Measurements from ENCODE around the gene MTUS2.
A peak's percentile ranks its signal among the peaks of the same experiment; 100 is the strongest.

The MTUS2 gene

GRCh38 chr13:29472332-29472961 lies 652.3 kb downstream of the MTUS2 start:
- FAIRE-seq (no peak), DNase-seq (ENCODE audit: insufficient read length, low spot score) (peak; percentile 26)

DNA sequence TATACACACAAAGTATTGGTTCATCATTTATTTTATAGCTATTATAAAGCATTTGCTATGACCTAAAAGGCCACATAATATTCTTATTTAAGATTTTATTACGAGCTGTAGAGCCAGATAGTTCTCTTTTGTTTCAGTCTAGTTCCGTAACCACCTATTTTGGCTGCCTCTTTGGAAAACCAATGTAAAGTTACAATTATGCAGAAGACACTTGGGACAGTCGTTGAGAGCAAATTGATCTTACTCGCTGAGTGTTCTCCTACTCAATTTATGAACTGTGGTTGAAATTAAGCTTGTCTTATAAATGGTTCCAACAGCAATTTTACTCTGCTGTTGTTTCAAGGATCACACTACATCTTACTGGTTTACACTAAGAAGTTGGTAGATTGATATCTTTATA lies 653.0 kb downstream of the MTUS2 start:
- DNase-seq (ENCODE audit: insufficient read length, low spot score): no peak
- no peak for FAIRE-seq

DNA sequence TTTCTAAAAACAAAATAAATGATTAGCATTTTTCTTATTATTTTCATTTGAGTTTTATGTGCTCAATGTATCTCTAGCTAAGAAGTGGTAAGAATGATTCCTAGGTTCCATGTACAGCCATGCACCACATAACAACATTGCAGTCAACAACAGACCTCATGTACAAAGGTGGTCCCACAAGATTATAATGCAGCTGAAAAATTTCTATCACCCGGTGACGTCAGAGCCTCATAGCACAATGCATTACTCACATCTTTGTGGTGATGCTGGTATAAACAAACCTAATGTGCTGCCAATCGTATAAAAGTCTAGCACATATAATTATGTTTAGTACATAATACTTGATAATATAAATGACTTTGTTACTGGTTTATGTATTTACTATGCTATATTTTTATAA lies 654.9 kb downstream of the MTUS2 start:
- DNase-seq (ENCODE audit: insufficient read length, low spot score) (no peak), FAIRE-seq (no peak)

- no peak for FAIRE-seq
- DNase-seq (ENCODE audit: insufficient read length, low spot score): no peak
These were observed 655.9 kb downstream of the MTUS2 start for GRCh38 chr13:29476046-29476445.

DNA sequence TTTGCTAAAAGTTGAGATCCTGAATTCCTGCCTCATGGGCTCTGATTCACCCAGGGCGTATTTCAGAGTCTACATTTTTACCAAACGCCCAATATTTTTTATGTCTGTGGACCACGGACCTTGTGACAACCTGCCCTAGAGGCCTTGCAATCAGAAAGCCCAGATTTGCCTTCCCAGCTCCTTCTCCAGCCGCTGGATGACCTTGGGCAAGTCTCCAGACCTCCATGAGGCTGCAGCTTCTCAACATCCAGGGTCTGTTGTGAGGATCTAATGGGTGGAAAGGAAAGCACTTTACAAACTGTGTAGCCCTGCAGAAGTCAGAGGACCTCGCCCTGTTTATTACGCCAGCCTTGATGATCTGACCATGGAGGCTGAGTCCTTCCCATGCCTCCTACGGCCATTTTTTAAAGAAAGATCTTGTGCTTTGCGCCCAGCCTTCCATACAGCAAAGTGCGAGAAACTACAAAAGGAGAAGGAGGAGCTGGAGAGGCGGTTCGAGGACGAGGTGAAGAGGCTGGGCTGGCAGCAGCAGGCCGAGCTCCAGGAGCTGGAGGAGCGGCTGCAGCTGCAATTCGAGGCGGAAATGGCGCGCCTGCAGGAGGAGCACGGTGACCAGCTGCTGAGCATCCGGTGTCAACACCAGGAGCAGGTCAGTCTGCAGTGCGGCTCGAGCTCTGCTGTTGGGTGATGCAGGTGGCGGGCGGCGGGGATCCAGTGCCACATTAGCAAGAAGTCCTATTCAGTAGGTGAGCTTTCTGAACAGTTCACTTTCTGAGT lies 659.8 kb downstream of the MTUS2 start:
- FAIRE-seq: no peak
- DNase-seq (ENCODE audit: insufficient read length, low spot score): no peak

DNA sequence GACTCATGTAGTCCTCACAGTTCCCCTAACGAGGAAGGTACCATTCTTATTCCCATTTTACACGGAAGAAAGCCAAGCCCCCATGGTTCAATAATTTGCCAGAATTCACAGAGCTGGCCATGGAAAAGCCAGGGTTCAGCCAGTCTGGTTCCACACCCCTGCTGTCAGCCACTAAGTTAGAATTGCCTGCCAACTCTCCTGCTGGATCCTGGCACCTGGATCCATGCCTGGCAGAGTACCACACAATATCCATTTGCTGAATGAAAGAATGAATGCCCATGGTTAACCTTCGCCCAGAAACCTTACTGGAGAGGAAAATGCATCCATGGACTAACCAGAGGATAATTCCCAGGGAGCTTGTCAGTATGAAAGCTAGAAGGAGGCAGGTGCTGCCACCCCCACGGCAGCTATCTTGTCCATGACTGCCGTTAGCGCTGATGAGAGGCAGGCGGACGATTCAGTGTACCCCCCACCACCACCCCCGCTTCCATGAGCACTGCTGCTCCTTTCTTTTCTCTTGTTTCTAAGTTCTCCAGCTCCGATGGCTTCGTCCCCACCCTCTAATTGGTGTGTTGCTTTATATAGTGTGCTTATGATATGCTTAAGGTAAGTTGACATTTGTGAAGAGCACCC lies 660.9 kb downstream of the MTUS2 start:
- FAIRE-seq (no peak), DNase-seq (ENCODE audit: insufficient read length, low spot score) (no peak)

GRCh38 chr13:29481603-29482002 lies 661.5 kb downstream of the MTUS2 start:
- DNase-seq (ENCODE audit: insufficient read length, low spot score) (no peak), FAIRE-seq (no peak)

GRCh38 chr13:29482504-29482903 lies 662.4 kb downstream of the MTUS2 start:
- DNase-seq (ENCODE audit: insufficient read length, low spot score) (no peak), FAIRE-seq (no peak)

GRCh38 chr13:29483211-29483610 lies 663.1 kb downstream of the MTUS2 start:
- no peak for DNase-seq (ENCODE audit: insufficient read length, low spot score)
- no peak for FAIRE-seq

- DNase-seq (ENCODE audit: insufficient read length, low spot score) (no peak), FAIRE-seq (no peak)
These were observed 663.5 kb downstream of the MTUS2 start for GRCh38 chr13:29483623-29484022.

DNA sequence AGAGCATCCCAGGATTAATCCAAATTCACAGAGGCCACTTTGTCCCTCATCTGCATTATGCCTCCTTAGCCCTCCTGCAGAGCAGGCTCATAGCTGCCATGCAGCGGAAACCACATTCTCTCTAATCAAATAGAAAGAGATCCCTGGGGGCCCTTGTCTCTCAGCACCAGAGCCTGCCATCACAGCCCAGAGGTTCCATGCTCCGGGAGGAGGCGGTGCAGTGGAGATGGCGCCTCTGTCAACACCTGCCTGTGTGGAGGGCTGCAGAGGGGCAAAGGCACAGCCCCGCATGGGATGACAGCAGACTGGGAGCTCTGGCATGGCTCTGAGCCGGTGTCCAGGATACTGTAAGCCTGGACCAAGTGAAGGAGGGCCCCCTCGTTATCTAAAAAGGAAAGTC lies 664.1 kb downstream of the MTUS2 start:
- FAIRE-seq: no peak
- DNase-seq (ENCODE audit: insufficient read length, low spot score): no peak

DNA sequence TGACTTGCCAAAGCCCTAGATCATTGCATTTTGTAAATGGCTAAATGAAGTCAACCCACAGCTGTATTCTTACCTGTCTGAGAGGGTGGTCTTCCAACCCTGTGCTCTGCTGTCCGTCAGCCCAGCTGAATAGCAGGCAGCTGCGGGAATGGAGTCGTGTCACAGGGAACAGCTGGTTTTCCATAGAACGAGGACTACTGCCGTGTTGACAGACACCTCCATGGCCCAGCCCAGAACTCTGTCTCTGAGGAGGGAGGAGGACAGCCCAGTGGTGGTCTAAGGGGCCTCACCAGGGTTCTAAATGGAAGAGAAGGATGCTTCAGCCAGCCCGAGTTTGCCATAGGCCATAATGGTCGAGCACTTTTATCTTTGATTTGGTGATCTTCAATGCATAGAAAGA lies 664.7 kb downstream of the MTUS2 start:
- FAIRE-seq: no peak

DNA sequence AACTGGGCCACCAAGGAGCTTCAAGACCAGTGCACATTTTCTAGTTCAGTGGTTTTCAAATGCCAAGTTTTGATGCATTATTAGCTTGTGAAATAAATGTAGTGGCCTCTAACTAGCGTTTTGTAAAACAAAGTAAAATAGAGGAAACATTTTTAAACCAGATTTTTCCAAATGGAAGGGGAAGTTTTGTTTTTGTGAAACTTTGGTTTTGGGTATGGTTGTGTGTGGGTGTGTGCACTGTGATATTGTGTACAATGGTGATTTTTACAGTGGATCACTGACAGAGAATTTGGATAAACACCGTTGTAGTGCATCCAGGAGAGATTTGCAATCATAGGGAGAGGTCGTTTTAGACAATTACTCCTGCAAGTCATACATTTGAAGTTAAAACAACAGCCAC lies 666.4 kb downstream of the MTUS2 start:
- FAIRE-seq: no peak

More for the DNA sequence above, 664.7 kb downstream of the MTUS2 start:
- DNase-seq (ENCODE audit: insufficient read length, low spot score): no peak

DNA sequence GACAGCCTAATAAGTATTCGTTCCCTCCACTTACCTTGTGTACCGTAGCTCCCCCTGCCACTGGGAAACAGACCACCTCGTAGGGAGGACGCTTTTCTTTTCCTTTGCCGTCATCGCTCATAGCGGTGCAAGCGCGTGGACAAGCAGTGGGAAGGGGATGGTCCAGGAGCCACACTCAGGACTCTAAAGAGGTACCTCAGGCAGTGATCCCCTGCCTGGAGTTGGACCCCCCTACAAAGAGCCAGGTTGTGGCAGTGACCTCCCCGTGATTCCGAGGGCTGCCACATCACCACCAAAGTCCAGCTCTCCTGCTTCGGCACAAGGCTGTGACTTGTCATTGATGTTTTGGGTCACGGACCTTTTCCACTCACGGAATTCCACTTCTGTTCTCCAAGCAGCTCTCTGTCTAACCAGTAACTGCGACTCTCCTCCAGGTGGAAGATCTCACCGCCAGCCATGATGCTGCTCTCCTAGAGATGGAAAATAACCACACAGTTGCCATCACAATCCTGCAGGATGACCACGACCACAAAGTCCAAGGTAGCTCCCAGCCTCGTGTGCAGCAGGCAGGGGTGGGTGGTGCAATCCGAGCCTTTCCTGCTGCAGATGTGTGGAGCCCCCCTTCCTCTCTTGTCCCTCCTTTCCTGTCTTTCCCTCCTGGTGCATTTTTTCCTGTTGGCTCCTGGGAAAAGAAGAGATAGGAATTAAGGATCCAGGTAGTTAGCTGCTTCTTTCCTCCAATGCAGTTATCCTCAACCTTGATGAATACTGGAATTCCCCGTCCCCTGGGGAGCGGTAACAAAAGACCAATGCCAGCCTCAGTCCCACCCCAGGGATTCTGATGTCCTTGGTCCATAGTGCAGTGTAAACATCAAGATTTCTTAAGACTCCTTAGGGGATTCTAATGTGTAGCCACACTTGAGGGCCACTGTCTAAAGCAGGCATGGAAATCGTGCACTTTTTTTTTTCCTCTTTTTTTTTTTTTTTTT lies 667.6 kb downstream of the MTUS2 start:
- no peak for DNase-seq (ENCODE audit: insufficient read length, low spot score)
- FAIRE-seq: no peak

More for the DNA sequence above, 666.4 kb downstream of the MTUS2 start:
- DNase-seq (ENCODE audit: insufficient read length, low spot score): no peak

DNA sequence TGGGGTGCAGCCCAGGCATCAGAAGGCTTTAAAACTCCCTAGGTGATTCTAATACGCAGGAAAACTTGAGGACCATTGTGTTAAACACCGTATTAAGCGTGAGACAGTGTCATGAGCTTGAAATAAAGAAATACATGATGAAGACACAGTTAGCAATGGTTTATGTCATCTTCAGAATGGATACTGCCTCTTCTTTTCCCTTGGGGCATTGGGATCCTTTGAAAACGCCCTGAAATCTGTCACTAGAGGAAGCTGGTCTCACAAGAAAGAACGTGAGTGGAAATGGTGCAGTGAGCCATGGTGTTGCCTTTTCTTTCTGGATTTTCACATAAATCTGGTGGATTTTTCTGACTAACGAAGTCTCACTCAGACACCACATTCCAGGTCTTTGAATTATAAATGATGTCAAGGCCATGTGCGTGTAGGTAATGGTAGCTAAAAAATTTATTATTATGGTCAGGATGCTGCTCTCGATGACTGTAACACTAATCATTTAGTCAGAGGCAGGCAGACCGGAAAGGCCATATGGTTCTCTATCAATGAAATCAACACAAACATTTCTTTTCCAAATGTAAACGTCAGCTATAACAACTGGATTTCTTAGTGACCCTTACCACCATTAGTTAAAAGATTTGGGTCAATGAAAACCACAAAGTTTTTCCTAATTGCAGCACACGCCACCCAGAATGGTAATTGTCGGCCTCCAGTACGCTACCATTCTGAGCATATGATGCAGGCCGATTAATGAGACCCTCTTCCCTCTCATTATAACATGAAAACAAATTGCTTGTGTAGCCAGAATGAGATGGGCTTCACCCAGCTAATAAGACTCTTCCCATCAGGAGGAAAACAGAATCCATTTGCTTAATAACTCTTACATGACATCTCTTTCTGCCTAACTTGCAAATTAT lies 669.8 kb downstream of the MTUS2 start:
- no peak for DNase-seq (ENCODE audit: insufficient read length, low spot score)
- no peak for FAIRE-seq

DNA sequence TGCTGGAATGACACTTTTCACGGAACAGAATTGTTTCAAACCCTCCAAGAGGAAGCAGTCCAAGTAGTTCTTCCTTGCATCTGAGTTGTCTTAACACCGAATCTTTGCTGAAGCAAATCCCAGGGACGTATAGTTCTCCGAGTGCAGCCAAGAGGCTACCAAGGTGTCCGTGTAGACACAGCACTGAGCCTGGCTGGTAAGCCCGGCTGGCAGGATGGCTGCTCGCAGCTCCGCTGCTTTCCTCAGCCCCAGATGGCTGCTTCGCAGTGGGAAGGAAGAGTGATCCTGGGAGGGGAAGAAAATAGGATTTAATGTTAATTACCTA lies 670.4 kb downstream of the MTUS2 start:
- no peak for DNase-seq (ENCODE audit: insufficient read length, low spot score)
- FAIRE-seq: no peak

- DNase-seq (ENCODE audit: insufficient read length, low spot score): no peak
- no peak for FAIRE-seq
These were observed 671.1 kb downstream of the MTUS2 start for GRCh38 chr13:29491248-29491647.

GRCh38 chr13:29493796-29494195 lies 673.7 kb downstream of the MTUS2 start:
- DNase-seq (ENCODE audit: insufficient read length, low spot score): no peak
- FAIRE-seq: no peak

DNA sequence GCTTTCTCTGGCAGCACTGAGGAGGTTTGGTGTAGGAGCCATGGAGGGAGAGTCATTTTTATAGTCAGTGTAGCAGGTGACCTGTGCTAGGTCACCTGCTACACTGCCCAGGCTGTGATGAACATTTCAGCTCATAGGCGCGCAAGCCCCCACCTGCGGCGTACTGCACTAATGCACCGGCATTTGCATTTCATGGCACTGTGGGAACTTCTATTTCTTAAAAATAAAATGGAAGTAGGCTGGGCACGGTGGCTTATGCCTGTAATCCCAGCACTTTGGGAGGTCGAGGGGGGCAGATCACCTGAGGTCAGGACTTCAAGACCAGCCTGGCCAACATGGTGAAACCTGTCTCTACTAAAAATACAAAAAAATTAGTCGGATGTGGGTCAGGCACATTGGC lies 674.4 kb downstream of the MTUS2 start:
- FAIRE-seq: no peak
- DNase-seq (ENCODE audit: insufficient read length, low spot score): no peak

- FAIRE-seq: no peak
- no peak for DNase-seq (ENCODE audit: insufficient read length, low spot score)
These were observed 676.1 kb downstream of the MTUS2 start for GRCh38 chr13:29496241-29496712.
